Stimulated activated CD4-positive, alpha-beta T cell treated with anti-CD3 and anti-CD28 coated beads, Interleukin-2, amount 100 ng/mL, for 4 hours (primary cell): Measurements from ENCODE around the gene ARL15.
"Not testable (repeated sequence)": the region's sequence is repeated elsewhere in the genome, so short reads cannot be mapped to it uniquely, and the experiment has no call there.

Experiments used
- DNase-seq: peaks from one replicate; pipeline ENCODE4 v3.0.0-alpha.2; 2020; ENCODE audit warnings: low read depth

ARL15 gene

GRCh38 chr5:54310433-54311175, at the start of gene ARL15:
TSS of gene ARL15 (minus strand) at chr5:54310573.
- DNase-seq, result peak; percentile 96

GRCh38 chr5:54360089-54360488, 49.7 kb upstream of the ARL15 start:
- no peak for DNase-seq

- no peak for DNase-seq
Measured at GRCh38 chr5:54357408-54358058, 47.2 kb upstream of the ARL15 start.

GRCh38 chr5:54353933-54354564, 43.7 kb upstream of the ARL15 start:
- DNase-seq, result not testable (repeated sequence)

- not testable (repeated sequence) for DNase-seq
Measured at GRCh38 chr5:54352580-54352979, 42.2 kb upstream of the ARL15 start.

GRCh38 chr5:54347221-54347865, 37.0 kb upstream of the ARL15 start:
- no peak for DNase-seq

GRCh38 chr5:54344653-54345052, 34.3 kb upstream of the ARL15 start:
- DNase-seq, result no peak

GRCh38 chr5:54341971-54342370, 31.6 kb upstream of the ARL15 start:
- DNase-seq, result no peak

- DNase-seq, result no peak
Measured at GRCh38 chr5:54337523-54337922, 27.1 kb upstream of the ARL15 start.

- DNase-seq, result no peak
Measured at GRCh38 chr5:54332720-54333119, 22.3 kb upstream of the ARL15 start.

GRCh38 chr5:54329731-54330709, 19.6 kb upstream of the ARL15 start:
- DNase-seq, result no peak

GRCh38 chr5:54326662-54327270, 16.4 kb upstream of the ARL15 start:
- no peak for DNase-seq

- DNase-seq, result no peak
Measured at GRCh38 chr5:54325610-54326311, 15.4 kb upstream of the ARL15 start.

GRCh38 chr5:54325272-54325609, 14.9 kb upstream of the ARL15 start:
- DNase-seq, result no peak

- no peak for DNase-seq
Measured at GRCh38 chr5:54324651-54325271, 14.4 kb upstream of the ARL15 start.

GRCh38 chr5:54323495-54323894, 13.1 kb upstream of the ARL15 start:
- DNase-seq, result no peak

- DNase-seq, result no peak
Measured at GRCh38 chr5:54320256-54320655, 9.9 kb upstream of the ARL15 start.

GRCh38 chr5:54317511-54318260, 7.3 kb upstream of the ARL15 start:
- no peak for DNase-seq
